Thymus (tissue), 11 donors: ENCODE measurements around the gene NUDT8. TPM values are rescaled to one million over a fixed set of nuclear protein-coding genes. Genes with fewer than 3 reads are reported as not detected.
A peak's percentile ranks its signal among the peaks of the same experiment; 100 is the strongest.

Experiments
- DNase-seq, 9 donors: peaks; one replicate each; pipeline ENCODE4 v3.0.0-alpha.2; 2013; ENCODE audit warnings: low spot score in 9 of 9, low read depth in 6 of 9, missing footprints in 1 of 9
- H3K27ac ChIP-seq, 2 donors: one replicate each; pipeline ENCODE4 v1.5.1; 2013; ENCODE audit warnings: control low read depth in 1 of 2, low read depth in 1 of 2, low read length in 1 of 2, mild to moderate bottlenecking in 1 of 2, moderate library complexity in 1 of 2
- H3K27me3 ChIP-seq, 2 donors: one replicate each; pipeline ENCODE4 v1.5.1; 2013; ENCODE audit warnings: low read length in 1 of 2; ENCODE audit not compliant: control insufficient read depth in 2 of 2, insufficient read depth in 1 of 2
- H3K36me3 ChIP-seq, 2 donors: one replicate each; pipeline ENCODE4 v1.5.1; 2013; ENCODE audit warnings: low read length in 1 of 2, mild to moderate bottlenecking in 1 of 2, moderate library complexity in 1 of 2; ENCODE audit not compliant: control insufficient read depth in 2 of 2, insufficient read depth in 2 of 2
- H3K4me1 ChIP-seq, 2 donors: one replicate each; pipeline ENCODE4 v1.5.1; 2013; ENCODE audit warnings: low read length in 2 of 2; ENCODE audit not compliant: control insufficient read depth in 2 of 2, insufficient read depth in 2 of 2
- H3K4me3 ChIP-seq, 2 donors: one replicate each; pipeline ENCODE4 v1.5.1; 2013; ENCODE audit warnings: low read length in 2 of 2, control low read depth in 1 of 2, mild to moderate bottlenecking in 1 of 2
- H3K9me3 ChIP-seq, 2 donors: one replicate each; pipeline ENCODE4 v1.5.1; 2013; ENCODE audit warnings: low read length in 1 of 2, mild to moderate bottlenecking in 1 of 2; ENCODE audit not compliant: control insufficient read depth in 2 of 2, insufficient read depth in 1 of 2
- WGBS: extraction: QIAGEN DNeasy Blood & Tissue Kit; methylation state at CpG from one replicate; pipeline ENCODE4 v1.1.7; 2013; 5-methylcytosine and 5-hydroxymethylcytosine counted together
- polyA plus RNA-seq: library from polyadenylated mRNA; stranded (reverse); fragments of 200-250 nt; gene quantifications from one replicate; pipeline ENCODE4 v1.2.3, GENCODE V29; 2013
- total RNA-seq: library from RNA; stranded (reverse); fragments of 120-200 nt; gene quantifications from one replicate; pipeline ENCODE4 v1.2.4, GENCODE V29; 2013
- donor health status: healthy.

The NUDT8 gene
- total and polyA plus RNA-seq, 2 donors, result 4.7 to 5.8 TPM

- Histone ChIP-seq H3K9me3 (peaks cover 0 to 16% of the 10 kb centered on the region in 2 donors), H3K4me1 (peaks cover 16 to 37% of the 10 kb centered on the region in 2 donors), H3K27me3 (peaks cover 0 to 7% of the 10 kb centered on the region in 2 donors), H3K4me3 (no peak overlapping the region), H3K36me3 (no peaks in the 10 kb centered on the region), H3K27ac (no peak overlapping the region)
- 71% methylated on average over 13 of the region's 13 CpGs for WGBS
- no peak for DNase-seq
Observed at GRCh38 chr11:67651976-67652781, 22.4 kb upstream of the NUDT8 start.

GRCh38 chr11:67649634-67650510, 20.1 kb upstream of the NUDT8 start:
- Histone ChIP-seq H3K36me3 (no peaks in the 10 kb centered on the region), H3K4me1 (peaks cover 26 to 60% of the 10 kb centered on the region in 2 donors), H3K4me3 (peak overlapping the region in 1 of 2 donors; percentile 29), H3K27ac (no peak overlapping the region), H3K27me3 (peaks cover 0 to 13% of the 10 kb centered on the region in 2 donors), H3K9me3 (peaks cover 0 to 5% of the 10 kb centered on the region in 2 donors)
- DNase-seq, result no peak
- 85% methylated on average over 22 of the region's 22 CpGs for WGBS

GRCh38 chr11:67648796-67649613, 19.3 kb upstream of the NUDT8 start:
- 22% methylated on average over 12 of the region's 12 CpGs for whole genome bisulfite sequencing
- Histone ChIP-seq H3K36me3 (no peaks in the 10 kb centered on the region), H3K27me3 (peaks cover 0 to 13% of the 10 kb centered on the region in 2 donors), H3K4me3 (no peak overlapping the region), H3K9me3 (peaks cover 0 to 13% of the 10 kb centered on the region in 2 donors), H3K4me1 (peaks cover 26 to 64% of the 10 kb centered on the region in 2 donors), H3K27ac (peak overlapping the region in 1 of 2 donors; percentile 82)
- peak in 3 of 9 donors; percentile 27 to 66 (median 39) for DNase-seq

- WGBS, result 26% methylated on average over 12 of the region's 12 CpGs
- peak in 6 of 9 donors; percentile 52 to 87 (median 70) for DNase-seq
- H3K4me1 ChIP-seq, result peaks cover 26 to 64% of the 10 kb centered on the region in 2 donors
- H3K27ac ChIP-seq, result peak overlapping the region in 1 of 2 donors; percentile 82
- peaks cover 0 to 18% of the 10 kb centered on the region in 2 donors for H3K9me3 ChIP-seq
- peaks cover 0 to 13% of the 10 kb centered on the region in 2 donors for H3K27me3 ChIP-seq
- H3K4me3 ChIP-seq, result no peak overlapping the region
- H3K36me3 ChIP-seq, result no peaks in the 10 kb centered on the region
Observed at GRCh38 chr11:67648140-67648795, 18.5 kb upstream of the NUDT8 start.

GRCh38 chr11:67647471-67647870, 17.7 kb upstream of the NUDT8 start:
- Histone ChIP-seq H3K27ac (peak overlapping the region in 1 of 2 donors; percentile 45), H3K9me3 (peaks cover 0 to 18% of the 10 kb centered on the region in 2 donors), H3K4me3 (no peak overlapping the region), H3K36me3 (no peaks in the 10 kb centered on the region), H3K4me1 (peaks cover 26 to 63% of the 10 kb centered on the region in 2 donors), H3K27me3 (peaks cover 0 to 13% of the 10 kb centered on the region in 2 donors)
- WGBS, result 40% methylated on average over 15 of the region's 15 CpGs
- no peak for DNase-seq

- H3K4me3 ChIP-seq, result no peak overlapping the region
- H3K36me3 ChIP-seq, result no peaks in the 10 kb centered on the region
- H3K9me3 ChIP-seq, result peaks cover 0 to 18% of the 10 kb centered on the region in 2 donors
- H3K4me1 ChIP-seq, result peaks cover 26 to 62% of the 10 kb centered on the region in 2 donors
- DNase-seq, result peak in 2 of 9 donors; percentile 49 to 58
- 9% methylated on average over 24 of the region's 24 CpGs for WGBS
- no peak overlapping the region for H3K27ac ChIP-seq
- H3K27me3 ChIP-seq, result peaks cover 0 to 13% of the 10 kb centered on the region in 2 donors
Observed at GRCh38 chr11:67646535-67647336, 17.0 kb upstream of the NUDT8 start.

- peaks cover 0 to 14% of the 10 kb centered on the region in 2 donors for H3K27me3 ChIP-seq
- 92% methylated on average over 24 of the region's 24 CpGs for WGBS
- no peaks in the 10 kb centered on the region for H3K36me3 ChIP-seq
- peaks cover 0 to 18% of the 10 kb centered on the region in 2 donors for H3K9me3 ChIP-seq
- no peak overlapping the region for H3K27ac ChIP-seq
- no peak for DNase-seq
- peaks cover 26 to 62% of the 10 kb centered on the region in 2 donors for H3K4me1 ChIP-seq
- H3K4me3 ChIP-seq, result no peak overlapping the region
Observed at GRCh38 chr11:67645521-67646461, 16.1 kb upstream of the NUDT8 start.
